ENCODE results near the gene TMEM63C.

TMEM63C gene

DNA sequence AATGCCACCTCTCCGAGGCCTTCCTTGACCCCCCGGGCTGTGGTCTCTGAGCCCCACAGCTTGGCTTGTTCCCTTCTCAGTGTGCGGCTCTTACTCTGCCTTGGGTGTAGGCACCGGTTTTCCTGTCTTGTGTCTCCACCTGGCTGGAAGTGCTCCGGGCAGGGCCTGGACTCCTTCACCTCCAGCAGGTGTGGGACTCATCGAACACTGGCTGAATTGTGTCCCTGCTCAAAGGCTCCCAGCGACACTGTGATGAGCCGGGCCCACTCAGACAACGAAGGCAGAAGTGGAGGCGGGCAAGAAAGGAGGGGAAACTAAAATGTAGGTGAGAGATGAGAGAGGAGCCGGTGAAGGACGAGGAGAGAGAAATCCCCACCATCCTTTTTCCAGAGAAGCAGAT, 18.0 kb downstream of the TMEM63C start:
- DNase-seq (ENCODE audit: low read depth), result no peak

- no peak for DNase-seq (ENCODE audit: low read depth)
These were observed 18.9 kb downstream of the TMEM63C start for GRCh38 chr14:77200406-77200985.

- DNase-seq (ENCODE audit: low read depth), result no peak
These were observed 20.1 kb downstream of the TMEM63C start for GRCh38 chr14:77201696-77202095.

- DNase-seq (ENCODE audit: low read depth), result no peak
These were observed 22.2 kb downstream of the TMEM63C start for GRCh38 chr14:77203611-77204458.

DNA sequence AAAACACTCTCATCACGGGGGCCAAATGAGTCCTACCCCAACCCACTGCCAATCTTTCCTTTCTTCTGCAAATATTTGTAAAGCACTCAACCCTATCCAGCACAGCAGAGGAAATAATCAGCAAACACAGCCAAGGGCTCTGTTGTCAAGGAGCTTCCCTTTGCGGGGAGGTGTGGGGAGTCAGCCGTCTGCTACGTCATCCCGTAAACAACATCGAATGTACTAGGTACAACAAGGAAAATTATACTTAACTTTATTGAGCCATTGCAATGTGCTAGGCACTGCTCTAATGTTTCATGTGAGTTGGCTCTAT, 22.8 kb downstream of the TMEM63C start:
- no peak for DNase-seq (ENCODE audit: low read depth)

DNA sequence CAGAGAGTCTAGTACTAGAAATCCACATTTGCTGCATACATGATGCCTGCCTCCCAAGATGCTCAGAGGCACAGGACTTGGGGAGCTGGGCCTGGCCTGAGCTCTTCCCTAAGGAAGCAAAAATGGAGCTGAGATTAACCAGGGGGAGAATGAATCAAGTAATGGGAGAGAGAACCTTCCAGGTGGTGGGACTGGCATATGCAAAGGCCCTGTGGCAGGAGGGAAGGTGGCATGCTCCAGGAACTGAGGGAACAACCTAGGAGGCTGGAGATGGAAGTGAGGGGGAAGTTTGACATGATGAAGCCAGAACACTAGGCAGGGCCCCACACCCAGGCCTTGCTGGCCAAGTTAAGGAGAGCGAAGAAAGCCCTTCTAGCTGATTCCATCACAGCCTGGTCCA, 23.3 kb downstream of the TMEM63C start:
- no peak for DNase-seq (ENCODE audit: low read depth)

- DNase-seq (ENCODE audit: low read depth), result no peak
These were observed 24.0 kb downstream of the TMEM63C start for GRCh38 chr14:77205566-77205965.

DNA sequence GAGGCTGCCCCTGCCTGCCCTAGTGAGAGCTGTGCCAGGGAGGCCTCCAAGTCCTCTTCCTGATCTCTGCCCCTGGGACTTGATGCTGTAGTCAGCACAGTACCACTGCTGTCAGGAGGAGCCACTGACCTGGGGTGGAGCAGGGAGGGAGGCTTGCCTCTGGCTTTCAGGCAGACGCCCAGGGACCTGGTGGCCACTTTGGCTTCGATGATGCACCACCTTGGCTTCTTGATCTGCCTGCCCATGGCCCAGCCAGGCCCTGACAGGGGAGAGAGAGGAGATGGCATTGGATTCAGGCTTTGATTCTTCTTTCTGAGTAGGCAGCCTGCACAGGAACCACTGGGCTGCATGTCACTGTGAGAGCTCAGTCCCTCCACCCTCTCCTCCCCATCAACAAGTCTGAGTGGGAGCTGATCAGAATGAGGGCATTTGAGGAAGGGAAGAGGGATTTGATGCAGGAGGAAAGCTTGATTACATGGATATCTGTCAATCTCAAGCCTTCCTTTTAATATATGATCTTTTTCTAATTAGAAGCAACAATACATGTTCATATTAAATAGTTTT, 24.7 kb downstream of the TMEM63C start:
- DNase-seq (ENCODE audit: low read depth), result no peak

DNA sequence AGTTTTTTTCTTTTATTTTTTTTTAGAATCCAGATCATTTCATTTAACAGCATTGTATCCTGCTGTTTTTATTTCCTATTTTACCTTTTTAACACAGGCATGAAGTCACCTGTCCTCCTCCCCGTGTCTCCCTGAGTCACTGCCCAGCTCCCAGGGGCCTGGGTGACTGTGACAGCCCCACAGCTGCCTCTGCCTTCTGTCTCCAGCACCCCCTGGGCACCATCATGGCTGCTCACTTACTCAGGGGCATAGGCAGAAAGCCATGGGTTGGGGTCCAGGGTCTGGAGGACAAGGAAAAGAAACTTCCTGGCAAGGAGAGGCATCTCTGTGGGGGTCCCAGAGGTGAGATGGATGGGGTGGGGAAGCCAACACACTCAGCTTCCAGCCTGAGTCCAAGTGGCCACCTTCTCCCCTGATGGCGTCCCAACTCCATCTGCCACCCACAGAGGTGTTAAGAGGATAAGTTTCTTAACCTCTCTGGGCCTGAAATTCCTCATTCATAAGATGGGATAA, 25.3 kb downstream of the TMEM63C start:
- DNase-seq (ENCODE audit: low read depth), result no peak

DNA sequence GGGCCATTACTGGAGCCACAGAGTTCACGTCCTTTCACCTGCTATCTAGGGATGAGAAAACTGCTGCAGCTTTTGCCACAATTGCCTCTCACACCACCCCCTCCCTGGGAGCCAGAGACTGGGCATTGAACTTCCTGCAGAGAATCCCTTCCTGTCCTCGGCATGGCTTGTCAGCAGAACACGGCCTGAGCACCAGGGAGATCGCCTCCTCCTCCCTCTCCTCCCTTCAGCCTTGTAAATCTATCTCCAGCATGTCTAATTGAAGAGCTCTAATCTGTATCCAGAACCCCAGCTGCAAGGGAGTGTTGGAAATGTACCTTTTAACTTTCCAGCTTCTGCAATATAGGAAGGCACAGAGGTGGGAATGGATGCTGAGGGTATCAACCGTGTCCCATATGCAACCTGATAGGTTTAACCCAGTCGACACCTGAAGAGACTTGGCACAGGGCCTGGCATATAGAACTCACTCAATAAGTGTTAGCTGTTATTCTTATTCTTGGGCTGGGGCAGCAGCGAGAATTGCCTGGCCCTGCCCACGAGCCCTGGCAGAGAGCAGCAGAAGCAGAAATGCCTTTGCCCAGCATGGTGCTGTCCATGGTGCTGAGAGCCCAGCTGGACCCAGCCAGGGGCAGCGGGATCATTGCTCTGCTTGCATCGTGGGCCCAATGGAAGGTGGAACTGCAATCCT, 26.8 kb downstream of the TMEM63C start:
- DNase-seq (ENCODE audit: low read depth), result peak; percentile 48

DNA sequence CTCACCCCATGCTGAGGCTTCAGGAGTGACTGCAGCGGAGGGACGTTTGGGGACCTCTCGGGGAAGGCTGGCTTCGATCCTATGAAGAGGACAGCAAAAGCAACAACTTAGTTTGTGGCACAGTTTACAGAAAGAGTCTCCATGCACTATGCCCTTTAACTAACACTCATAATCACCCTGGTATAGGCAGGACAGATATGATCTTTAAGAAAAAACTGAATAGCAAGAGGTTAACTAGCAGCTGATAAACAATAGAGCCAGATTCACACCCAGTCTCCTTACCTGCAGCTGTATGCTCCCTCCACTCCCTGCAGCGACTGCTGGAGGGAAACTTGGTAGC, 27.4 kb downstream of the TMEM63C start:
- no peak for DNase-seq (ENCODE audit: low read depth)

DNA sequence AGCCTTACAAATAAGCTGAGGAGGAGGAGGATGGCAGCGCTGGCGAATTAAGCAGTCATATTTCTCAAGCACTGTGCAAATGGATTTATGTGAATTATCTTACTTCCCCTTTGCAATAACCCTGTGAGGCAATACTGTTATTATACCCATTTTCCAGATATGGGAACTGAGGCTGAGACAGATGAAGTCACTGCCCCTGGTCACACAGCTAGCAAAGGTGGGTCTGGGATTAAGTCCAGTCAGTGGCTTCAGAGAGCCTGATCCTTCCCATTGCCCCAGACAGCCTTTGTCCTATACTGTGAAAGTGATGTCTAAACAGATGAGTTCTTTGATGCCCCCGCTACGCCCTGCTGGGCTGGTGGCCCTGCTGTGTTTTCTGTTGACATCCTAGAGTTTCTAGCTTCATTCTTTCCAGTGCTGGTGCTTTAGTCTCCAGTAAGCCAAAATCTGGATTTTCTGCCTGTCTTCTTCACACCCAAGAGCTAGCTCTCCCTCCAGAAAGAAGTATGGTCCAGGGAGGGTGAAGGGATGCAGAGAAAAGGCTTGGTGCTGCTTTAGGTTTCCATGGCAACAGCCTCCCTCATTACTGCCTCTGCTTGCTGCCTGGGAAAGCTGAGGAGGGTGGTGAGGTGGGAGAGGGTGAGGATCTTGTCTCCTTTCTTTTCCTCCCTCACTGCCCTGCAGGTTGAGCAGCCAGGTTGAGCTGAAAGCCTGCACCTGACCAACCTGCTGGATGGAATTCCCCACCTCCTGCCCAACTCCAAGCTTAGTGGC, 30.7 kb downstream of the TMEM63C start:
- no peak for DNase-seq (ENCODE audit: low read depth)

- no peak for DNase-seq (ENCODE audit: low read depth)
These were observed 31.5 kb downstream of the TMEM63C start for GRCh38 chr14:77212943-77213678.

- DNase-seq (ENCODE audit: low read depth), result no peak
These were observed 32.0 kb downstream of the TMEM63C start for GRCh38 chr14:77213679-77214016.

DNA sequence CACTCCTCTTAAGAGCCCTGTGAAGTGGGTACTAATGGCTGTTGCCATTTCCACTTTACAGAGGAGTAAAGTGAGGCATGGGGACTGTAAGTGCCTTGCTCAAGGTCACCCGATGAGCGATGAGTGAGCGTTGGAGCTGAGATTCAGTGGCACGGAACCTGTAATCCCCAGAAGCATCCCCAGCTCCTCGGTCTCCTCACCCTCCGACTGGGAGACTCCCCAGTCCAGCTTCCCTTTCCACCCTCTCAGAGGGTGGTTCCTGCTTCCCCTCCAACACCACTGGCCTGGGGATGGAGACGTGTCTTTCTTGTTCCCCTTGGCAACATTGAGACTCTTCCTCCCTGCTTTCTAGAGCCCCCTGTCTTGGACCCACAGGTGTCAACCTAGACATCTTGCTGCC, 32.6 kb downstream of the TMEM63C start:
- DNase-seq (ENCODE audit: low read depth), result no peak

GRCh38 chr14:77217551-77217950, 36.0 kb downstream of the TMEM63C start:
- DNase-seq (ENCODE audit: low read depth), result no peak

GRCh38 chr14:77219591-77219990, 38.0 kb downstream of the TMEM63C start:
- no peak for DNase-seq (ENCODE audit: low read depth)

GRCh38 chr14:77220246-77221017, 38.8 kb downstream of the TMEM63C start:
- DNase-seq (ENCODE audit: low read depth), result no peak

DNA sequence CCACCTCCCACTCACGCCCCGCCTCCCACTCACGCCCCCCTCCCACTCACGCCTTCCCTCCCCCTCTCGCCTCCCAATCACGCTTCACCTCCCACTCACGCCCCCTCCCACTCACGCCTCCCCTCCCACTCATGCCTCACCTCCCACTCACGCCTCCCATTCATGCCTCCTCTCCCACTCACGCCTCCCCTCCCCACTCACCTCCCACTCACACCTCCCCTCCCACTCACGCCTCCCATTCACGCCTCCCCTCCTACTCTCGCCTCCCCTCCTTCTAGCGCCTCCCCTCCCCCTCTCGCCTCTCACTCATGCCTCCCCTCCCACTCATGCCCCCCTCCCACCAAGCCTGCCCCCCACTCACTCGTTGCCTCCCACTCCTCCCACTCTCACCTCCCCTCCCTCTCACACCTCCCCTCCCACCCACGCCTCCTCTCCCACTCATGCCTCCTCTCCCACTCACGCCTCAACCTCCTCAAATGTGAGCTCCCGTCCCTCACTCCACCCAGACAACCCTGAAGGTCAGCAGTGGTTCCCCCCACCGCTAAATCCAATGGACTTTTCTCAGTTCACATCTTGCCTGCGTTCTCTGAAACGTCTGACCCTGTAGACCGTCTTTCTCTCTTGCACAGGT, 39.8 kb downstream of the TMEM63C start:
- DNase-seq (ENCODE audit: low read depth), result no peak

GRCh38 chr14:77222546-77223225, 41.1 kb downstream of the TMEM63C start:
- DNase-seq (ENCODE audit: low read depth), result no peak

Data from fibroblast of gingiva (primary cell).